Erythroblast (primary cell): ENCODE data around the gene NMT2.

Source experiments
- GATA1 ChIP-seq: IDR thresholded peaks from 2 replicates; pipeline ENCODE4 v1.6.1; 2011; ENCODE audit warnings: low read depth, mild to moderate bottlenecking, control low read depth, low read length, moderate library complexity
- POLR2A ChIP-seq: IDR thresholded peaks from 2 replicates; pipeline ENCODE4 v1.6.1; 2011; ENCODE audit warnings: mild to moderate bottlenecking, low read length

DNA sequence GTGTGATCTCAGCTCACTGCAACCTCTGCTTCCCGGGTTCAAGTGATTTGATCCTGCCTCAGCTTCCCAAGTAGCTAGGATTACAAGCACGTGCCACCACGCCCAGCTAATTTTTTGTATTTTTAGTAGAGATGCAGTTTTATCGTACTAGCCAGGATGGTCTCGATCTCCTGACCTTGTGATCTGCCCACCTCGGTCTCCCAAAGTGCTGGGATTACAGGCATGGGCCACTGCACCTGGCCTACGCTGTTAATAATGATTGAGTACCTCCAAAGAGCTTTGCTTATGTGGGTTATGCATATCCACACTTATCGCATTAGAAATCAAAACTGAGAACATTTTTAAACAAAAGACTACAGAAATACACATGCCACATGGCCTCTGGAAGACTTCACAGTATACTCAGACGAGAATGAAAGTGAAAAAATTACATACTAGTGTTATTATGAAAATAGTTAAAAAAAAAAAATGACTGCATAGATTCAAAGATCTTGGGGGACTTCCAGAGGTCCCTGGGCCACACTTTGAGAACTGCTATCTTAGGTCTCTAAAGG, 45.9 kb downstream of the NMT2 start:
- no peak for TF ChIP-seq POLR2A
- no peak for TF ChIP-seq GATA1
